Cortex of kidney (tissue), 1 donor: ENCODE data around the gene LPCAT3.

Experiments
- DNase-seq: peaks from one replicate; lab custom pipeline; 2025; lab: John Stamatoyannopoulos, UW

The LPCAT3 gene

DNA sequence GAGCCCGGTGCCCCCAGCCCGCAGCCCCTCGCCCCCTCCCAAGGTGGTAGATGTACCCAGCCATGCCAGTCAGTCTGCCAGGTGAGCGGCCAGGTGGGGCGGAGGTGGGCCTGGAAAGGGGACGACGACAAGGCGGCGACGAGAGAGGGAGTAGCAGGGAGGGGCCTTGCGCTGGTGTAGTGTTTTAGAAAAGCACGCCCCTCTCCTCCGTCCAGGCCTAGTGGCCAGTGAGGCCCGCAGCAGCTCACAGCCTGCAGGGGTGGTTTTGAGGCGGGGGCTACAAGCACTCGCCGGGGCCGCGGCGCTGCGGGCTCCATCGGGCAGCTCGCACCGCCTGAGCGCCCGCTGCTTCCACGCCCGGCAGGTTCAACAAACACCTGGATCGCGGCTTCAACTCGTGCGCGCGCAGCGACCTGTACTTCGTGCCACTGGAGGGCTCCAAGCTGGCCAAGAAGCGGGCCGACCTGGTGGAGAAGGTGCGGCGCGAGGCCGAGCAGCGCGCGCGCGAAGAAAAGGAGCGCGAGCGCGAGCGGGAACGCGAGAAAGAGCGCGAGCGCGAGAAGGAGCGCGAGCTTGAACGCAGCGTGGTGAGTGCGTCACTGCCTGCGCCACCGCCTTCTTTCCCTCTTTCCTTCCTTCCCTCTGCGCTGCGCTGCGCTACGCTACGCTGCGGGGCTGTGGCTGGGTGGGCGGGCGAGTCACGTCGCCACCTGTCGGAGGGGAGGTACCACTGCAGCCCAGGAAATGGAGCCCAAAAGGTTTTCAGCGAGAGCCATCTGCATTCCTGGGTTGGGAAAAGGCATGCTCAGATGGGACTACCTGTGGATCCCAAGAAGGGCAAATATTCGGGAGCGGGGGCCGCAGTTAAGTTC, 80.6 kb downstream of the LPCAT3 start:
- DNase-seq, result peak; percentile 61

DNA sequence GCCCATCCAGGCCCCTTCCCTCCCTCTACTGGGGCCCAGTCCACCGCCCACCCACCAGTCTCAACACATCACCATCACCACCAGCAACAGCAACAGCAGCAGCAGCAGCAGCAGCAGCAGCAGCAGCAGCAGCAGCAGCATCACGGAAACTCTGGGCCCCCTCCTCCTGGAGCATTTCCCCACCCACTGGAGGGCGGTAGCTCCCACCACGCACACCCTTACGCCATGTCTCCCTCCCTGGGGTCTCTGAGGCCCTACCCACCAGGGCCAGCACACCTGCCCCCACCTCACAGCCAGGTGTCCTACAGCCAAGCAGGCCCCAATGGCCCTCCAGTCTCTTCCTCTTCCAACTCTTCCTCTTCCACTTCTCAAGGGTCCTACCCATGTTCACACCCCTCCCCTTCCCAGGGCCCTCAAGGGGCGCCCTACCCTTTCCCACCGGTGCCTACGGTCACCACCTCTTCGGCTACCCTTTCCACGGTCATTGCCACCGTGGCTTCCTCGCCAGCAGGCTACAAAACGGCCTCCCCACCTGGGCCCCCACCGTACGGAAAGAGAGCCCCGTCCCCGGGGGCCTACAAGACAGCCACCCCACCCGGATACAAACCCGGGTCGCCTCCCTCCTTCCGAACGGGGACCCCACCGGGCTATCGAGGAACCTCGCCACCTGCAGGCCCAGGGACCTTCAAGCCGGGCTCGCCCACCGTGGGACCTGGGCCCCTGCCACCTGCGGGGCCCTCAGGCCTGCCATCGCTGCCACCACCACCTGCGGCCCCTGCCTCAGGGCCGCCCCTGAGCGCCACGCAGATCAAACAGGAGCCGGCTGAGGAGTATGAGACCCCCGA, 81.4 kb downstream of the LPCAT3 start:
- DNase-seq, result no peak

DNA sequence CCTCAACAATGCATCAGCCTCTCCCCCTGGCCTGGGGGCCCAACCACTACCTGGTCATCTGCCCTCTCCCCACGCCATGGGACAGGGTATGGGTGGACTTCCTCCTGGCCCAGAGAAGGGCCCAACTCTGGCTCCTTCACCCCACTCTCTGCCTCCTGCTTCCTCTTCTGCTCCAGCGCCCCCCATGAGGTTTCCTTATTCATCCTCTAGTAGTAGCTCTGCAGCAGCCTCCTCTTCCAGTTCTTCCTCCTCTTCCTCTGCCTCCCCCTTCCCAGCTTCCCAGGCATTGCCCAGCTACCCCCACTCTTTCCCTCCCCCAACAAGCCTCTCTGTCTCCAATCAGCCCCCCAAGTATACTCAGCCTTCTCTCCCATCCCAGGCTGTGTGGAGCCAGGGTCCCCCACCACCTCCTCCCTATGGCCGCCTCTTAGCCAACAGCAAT, 82.1 kb downstream of the LPCAT3 start:
- no peak for DNase-seq

DNA sequence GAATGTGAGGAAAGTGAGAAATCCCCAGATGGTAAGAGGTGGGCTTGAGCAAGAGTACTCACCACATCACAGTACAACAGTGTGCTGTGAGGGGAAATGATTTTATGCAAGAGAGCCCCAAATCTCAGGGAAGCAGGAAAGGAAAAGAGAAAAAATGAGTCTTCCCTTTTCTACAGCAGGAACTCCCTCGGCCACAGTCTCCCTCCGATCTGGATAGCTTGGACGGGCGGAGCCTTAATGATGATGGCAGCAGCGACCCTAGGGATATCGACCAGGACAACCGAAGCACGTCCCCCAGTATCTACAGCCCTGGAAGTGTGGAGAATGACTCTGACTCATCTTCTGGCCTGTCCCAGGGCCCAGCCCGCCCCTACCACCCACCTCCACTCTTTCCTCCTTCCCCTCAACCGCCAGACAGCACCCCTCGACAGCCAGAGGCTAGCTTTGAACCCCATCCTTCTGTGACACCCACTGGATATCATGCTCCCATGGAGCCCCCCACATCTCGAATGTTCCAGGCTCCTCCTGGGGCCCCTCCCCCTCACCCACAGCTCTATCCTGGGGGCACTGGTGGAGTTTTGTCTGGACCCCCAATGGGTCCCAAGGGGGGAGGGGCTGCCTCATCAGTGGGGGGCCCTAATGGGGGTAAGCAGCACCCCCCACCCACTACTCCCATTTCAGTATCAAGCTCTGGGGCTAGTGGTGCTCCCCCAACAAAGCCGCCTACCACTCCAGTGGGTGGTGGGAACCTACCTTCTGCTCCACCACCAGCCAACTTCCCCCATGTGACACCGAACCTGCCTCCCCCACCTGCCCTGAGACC, 82.7 kb downstream of the LPCAT3 start:
- DNase-seq, result no peak

DNA sequence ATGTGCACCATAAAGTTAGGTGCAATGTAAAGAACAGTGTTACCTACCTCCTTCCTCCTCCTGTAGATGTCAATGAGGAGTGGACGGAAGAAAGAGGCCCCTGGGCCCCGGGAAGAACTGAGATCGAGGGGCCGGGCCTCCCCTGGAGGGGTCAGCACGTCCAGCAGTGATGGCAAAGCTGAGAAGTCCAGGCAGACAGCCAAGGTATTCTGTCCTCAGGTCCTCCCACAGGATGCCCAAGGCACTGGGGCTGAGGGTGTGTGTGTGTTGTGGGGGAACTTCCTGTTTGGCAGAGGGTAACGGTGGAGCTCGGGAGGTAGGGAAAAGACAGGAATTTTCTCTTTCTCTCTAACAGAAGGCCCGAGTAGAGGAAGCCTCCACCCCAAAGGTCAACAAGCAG, 84.2 kb downstream of the LPCAT3 start:
- DNase-seq, result no peak

DNA sequence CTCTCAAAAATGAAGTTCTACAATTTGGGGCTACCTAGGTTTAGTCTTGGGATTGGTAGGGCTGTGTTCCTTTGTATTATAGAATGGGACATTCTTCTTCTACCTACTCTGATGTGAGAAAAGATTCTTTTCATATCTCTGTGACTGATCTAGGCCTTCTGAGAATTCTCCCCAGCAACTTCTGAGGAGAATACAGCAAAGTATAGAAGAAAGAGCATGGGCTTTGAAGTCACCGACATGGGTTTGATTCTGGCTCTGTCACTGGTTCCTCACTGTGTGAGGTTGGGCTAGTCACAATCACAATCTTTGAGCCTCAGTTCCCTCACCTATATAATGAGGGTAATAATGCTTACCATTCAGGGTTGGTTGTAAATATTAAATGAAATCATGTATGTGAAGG, 85.5 kb downstream of the LPCAT3 start:
- DNase-seq, result no peak

DNA sequence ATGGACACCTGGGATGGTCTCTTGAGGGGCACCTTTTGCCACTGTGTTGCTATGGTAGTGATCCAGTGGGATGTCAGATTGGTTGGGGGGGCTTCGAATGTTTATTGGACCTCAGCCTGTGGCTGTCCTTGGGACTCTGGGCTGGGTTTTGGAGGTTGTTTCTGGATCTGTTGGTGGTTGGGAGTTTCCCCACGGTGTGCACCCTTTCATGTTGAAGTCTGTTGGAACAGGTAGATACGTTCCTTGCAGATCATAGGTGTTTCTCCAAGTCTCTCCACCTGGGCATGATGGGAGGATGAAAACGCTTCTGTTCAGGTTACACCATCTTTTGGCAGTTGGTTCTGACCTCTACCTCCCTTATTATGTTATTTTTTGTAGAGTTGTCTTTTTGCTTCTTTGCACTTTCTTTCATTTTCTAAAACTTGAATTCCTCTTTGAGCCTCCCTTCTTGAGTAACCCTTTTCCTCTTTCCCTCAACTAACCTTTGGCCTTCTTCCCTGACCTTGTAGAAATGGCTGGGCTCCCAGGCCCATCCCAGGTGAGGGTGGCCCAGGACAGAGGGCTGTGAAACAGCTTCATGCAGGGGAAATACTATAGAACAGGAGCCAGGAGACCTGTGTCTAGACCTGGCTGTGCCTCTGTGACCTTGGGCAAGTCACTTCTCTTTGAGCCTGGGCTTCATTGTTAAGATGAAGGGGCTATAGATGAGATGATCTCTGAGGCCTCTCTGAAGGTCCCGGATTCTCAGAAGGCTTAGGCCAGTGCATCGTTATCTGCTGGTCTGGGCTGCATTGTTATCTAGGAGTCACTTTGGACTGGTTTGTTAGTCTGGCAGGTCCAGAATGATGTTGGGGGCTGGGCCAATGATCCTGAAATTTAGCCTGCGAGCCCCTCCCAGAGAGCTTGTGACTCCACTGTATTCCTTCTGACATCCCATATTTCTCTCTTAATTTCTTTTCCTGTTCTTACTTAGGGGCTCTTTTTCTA, 88.5 kb downstream of the LPCAT3 start:
- DNase-seq, result no peak

DNA sequence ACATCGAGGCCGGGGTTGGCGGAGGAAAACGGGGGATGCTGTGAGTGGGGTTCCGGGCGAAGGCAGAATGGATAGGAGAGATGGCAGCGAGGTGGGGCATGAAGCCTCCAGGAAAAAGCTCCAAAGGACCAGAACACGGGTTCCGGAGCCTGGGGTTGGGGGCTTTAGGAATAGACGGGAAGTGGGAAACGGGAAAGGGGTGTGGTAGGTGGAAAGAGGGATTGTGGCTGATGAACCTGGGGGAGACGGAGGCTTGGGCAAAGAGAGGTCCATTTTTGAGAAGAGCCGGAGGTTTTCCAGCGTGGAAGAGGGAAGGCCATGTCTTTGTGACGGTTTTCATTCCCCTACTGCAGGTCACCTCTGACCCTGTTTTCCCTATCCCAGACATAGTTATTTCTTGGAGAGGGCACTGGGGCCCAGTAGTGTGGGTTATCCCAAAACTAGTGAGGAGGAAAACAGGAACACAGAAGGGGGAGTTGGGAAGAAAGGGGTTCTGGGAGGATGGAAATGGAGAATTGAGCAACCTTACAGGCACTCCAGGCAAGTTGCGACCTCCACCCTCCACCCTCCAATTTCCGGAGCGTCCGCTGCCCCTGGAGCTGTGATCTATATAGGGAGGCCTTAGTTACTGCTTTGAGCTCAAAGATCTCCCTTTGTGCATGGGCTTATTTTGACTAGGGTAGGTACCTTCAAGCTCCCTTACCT, 89.4 kb downstream of the LPCAT3 start:
- no peak for DNase-seq

DNA sequence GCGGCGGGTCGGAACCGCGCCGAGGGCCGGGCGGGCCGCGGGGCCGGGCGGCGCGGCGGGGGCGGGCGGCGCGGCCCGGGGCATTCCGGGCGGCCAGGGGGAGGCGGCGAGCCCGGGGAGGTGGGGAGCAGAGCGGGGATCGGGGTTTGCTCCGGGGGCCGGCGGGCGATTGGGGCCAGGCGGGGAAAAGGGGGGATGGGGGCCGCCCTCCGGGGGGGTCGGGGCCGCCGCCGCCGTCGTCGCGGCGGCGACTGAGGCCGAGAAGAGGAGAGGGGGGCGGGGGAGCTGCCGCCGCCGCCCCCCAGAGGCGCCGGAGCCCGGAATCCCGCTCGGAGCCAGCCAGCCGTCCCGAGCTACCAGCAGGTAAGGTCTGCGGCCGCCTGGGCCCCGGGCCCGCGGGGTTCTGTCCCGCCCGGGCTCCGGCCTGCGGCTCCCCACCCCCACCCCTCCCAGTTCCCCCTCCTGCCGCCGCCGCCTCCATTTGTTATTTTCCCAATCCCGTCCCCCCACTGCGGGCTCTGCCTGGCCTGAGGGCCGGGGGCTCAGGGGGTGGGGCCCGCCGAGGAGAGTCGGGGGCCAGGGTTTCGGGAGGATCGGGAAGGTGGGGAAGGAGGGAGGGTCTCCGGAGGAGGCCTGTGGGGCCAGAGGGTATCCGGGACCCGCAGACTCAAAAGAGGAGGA, 90.1 kb downstream of the LPCAT3 start:
- DNase-seq, result no peak

DNA sequence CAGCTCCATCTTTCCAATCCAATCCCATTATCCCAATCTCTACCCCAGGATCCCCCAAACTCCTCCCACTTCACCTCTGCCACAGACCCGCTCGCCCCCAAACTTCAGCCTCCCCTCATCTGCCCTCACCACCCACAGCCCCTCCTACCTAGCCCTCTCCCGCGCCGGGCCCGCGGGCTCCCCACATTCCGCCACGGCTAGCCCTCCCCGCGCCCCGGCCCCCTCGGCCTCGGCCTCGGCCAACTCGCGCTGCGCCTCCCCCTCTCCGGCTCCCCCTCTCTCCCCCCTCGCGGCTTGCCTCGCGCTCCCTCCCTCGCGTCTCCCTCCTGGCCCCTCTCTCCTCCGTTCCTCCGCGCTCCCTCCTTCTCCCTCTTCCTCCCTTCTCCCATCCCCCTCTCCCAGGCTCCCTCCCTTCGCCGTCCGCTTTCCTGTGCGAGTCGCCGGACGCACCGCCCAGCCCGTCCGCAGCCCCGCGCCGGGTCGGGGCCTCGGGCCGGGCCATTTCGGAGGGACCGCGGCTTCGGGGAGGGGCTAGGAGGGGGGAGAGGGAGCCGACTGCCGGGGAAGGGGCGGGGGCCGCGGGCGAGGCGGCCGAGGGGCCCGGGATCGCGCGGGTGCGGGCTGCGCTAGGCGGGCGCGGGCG, 90.8 kb downstream of the LPCAT3 start, which contains the start of gene ATN1:
Gene ATN1 (plus strand): TSS at position 581 of the 643 bp plus-strand sequence. CDS start 6,043 bp downstream, outside the sequence.
- no peak for DNase-seq
